GM23248 (cell line): Measurements from ENCODE around the gene NRCAM. TPM values are rescaled to one million over a fixed set of nuclear protein-coding genes. Genes with fewer than 3 reads are reported as not detected.

Source experiments
- DNase-seq: peaks from one replicate; pipeline ENCODE4 v3.0.0-alpha.2; 2015
- H2AFZ ChIP-seq: fragments of 200-600 bp; sonication (generic); 2 replicates; pipeline ENCODE4 v1.6.1; 2016; ENCODE audit warnings: antibody characterized with exemption
- H3F3A ChIP-seq: fragments of 200-600 bp; sonication (generic); 2 replicates; pipeline ENCODE4 v1.6.1; 2016; ENCODE audit warnings: mild to moderate bottlenecking, antibody characterized with exemption, mixed run types; ENCODE audit not compliant: insufficient read depth
- H3K27ac ChIP-seq: fragments of 200-600 bp; sonication (generic); 2 replicates; pipeline ENCODE4 v1.5.1; 2016; ENCODE audit warnings: mild to moderate bottlenecking
- H3K27me3 ChIP-seq: fragments of 200-600 bp; sonication (generic); replicated peaks from 2 replicates; pipeline ENCODE4 v1.6.1; 2016; ENCODE audit warnings: mild to moderate bottlenecking; ENCODE audit not compliant: insufficient read depth
- H3K36me3 ChIP-seq: fragments of 200-600 bp; sonication (generic); 2 replicates; pipeline ENCODE4 v1.6.1; 2016; ENCODE audit warnings: low read depth, mild to moderate bottlenecking
- H3K4me1 ChIP-seq: fragments of 200-600 bp; sonication (generic); 2 replicates; pipeline ENCODE4 v1.6.1; 2016; ENCODE audit warnings: mild to moderate bottlenecking; ENCODE audit not compliant: insufficient read depth
- H3K4me2 ChIP-seq: fragments of 200-600 bp; sonication (generic); one replicate; pipeline ENCODE4 v1.6.1; 2016; ENCODE audit warnings: mild to moderate bottlenecking; ENCODE audit not compliant: unreplicated experiment
- H3K4me3 ChIP-seq: fragments of 200-600 bp; sonication (generic); 2 replicates; pipeline ENCODE4 v1.5.1; 2016; ENCODE audit warnings: mild to moderate bottlenecking
- H3K79me2 ChIP-seq: fragments of 200-600 bp; sonication (generic); 2 replicates; pipeline ENCODE4 v1.6.1; 2016; ENCODE audit warnings: mild to moderate bottlenecking; ENCODE audit not compliant: insufficient read depth
- H3K9ac ChIP-seq: fragments of 200-600 bp; sonication (generic); 2 replicates; pipeline ENCODE4 v1.6.1; 2016; ENCODE audit warnings: mild to moderate bottlenecking
- H3K9me2 ChIP-seq: fragments of 200-600 bp; sonication (generic); 2 replicates; pipeline ENCODE4 v1.6.1; 2016; ENCODE audit warnings: mixed run types, mild to moderate bottlenecking, moderate library complexity; ENCODE audit not compliant: insufficient read depth
- H3K9me3 ChIP-seq: fragments of 200-600 bp; sonication (generic); one replicate; pipeline ENCODE4 v1.6.1; 2017; ENCODE audit warnings: low read depth
- H4K20me1 ChIP-seq: fragments of 200-600 bp; sonication (generic); 2 replicates; pipeline ENCODE4 v1.6.0; 2016; ENCODE audit not compliant: insufficient read depth
- EZH2 ChIP-seq: fragments of 200-600 bp; sonication (generic); IDR thresholded peaks from 2 replicates; pipeline ENCODE4 v1.6.1; 2018; ENCODE audit warnings: antibody characterized with exemption, mild to moderate bottlenecking; ENCODE audit not compliant: insufficient read depth, poor library complexity, severe bottlenecking
- EZH2phosphoT487 ChIP-seq: fragments of 200-600 bp; sonication (generic); IDR thresholded peaks from 2 replicates; pipeline ENCODE4 v1.6.1; 2018; ENCODE audit warnings: antibody characterized with exemption, moderate library complexity, mild to moderate bottlenecking, low read depth; ENCODE audit not compliant: insufficient read depth
- WGBS, 2 experiments: methylation state at CpG; one replicate each; pipeline ENCODE4 v1.1.6; 2015 to 2017; ENCODE audit warnings: low lambda C conversion rate in 2 of 2, low coverage in 1 of 2; ENCODE audit errors: missing lambda C conversion rate in 2 of 2; 5-methylcytosine and 5-hydroxymethylcytosine counted together
- in situ Hi-C: fragments of 300-500 bp; cut with MboI; formaldehyde crosslinking; loops from 2 replicates; pipeline ENCODE4 v1.15.0; 2020
- polyA plus RNA-seq: library from polyadenylated mRNA; unstranded; fragments of >200 nt; fragmentation: Nextera tagmentation; extraction: Ambion mirVana; gene quantifications from 2 replicates; pipeline ENCODE4 v1.2.1, GENCODE V29; 2016
- total RNA-seq: library from RNA; depleted of rRNA; stranded (reverse); fragments of >200 nt; shearing (Covaris generic); gene quantifications from 2 replicates; pipeline ENCODE4 v1.2.3, GENCODE V29; 2014

Gene NRCAM
- total and polyA plus RNA-seq, 2 experiments from 2014 or later = 5.1 to 7.0 TPM

GRCh38 chr7:108130261-108130660 lies 326.0 kb downstream of the NRCAM start, which contains the start of gene LAMB4:
Gene LAMB4, minus strand, starts transcription at chr7:108130361. Its CDS starts 7,197 bp downstream, at chr7:108123164.
- Histone ChIP-seq H3F3A (no peaks in the 10 kb centered on the region), H3K4me3 (no peak within 1 kb of the TSS), H3K36me3 (no peaks in the 10 kb centered on the region), H3K4me1 (no peaks in the 10 kb centered on the region), H3K27me3 (no peaks in the 10 kb centered on the region), H3K9me2 (no peaks in the 10 kb centered on the region), H3K27ac (no peak within 1 kb of the TSS), H4K20me1 (no peaks in the 10 kb centered on the region), H2AFZ (no peak within 1 kb of the TSS), H3K9ac (no peak within 1 kb of the TSS), H3K79me2 (no peaks in the 10 kb centered on the region), H3K9me3 (no peaks in the 10 kb centered on the region), H3K4me2 (no peak within 1 kb of the TSS)
- 90 to 95% methylated on average over 3 of the region's 3 CpGs for WGBS, 2 experiments
- DNase-seq = no peak
- no peak for TF ChIP-seq EZH2
- no peak for TF ChIP-seq EZH2phosphoT487
- in situ Hi-C loops = loop anchor here (25.0 kb wide), 1 partner anchor 393 kb away; the partner anchor contains the start of gene CBLL1

GRCh38 chr7:108129018-108129965 lies 326.9 kb downstream of the NRCAM start:
- no peaks in the 10 kb centered on the region for H3K9me2 ChIP-seq
- H3K4me3 ChIP-seq = no peak overlapping the region
- H3K36me3 ChIP-seq = no peaks in the 10 kb centered on the region
- H3F3A ChIP-seq = no peaks in the 10 kb centered on the region
- WGBS, 2 experiments = 85 to 86% methylated on average over 7 of the region's 7 CpGs
- H3K9ac ChIP-seq = no peak overlapping the region
- H3K79me2 ChIP-seq = no peaks in the 10 kb centered on the region
- H3K9me3 ChIP-seq = no peaks in the 10 kb centered on the region
- H3K27me3 ChIP-seq = no peaks in the 10 kb centered on the region
- no peaks in the 10 kb centered on the region for H4K20me1 ChIP-seq
- no peak overlapping the region for H2AFZ ChIP-seq
- no peak overlapping the region for H3K4me2 ChIP-seq
- in situ Hi-C loops = loop anchor here (25.0 kb wide), 1 partner anchor 392 kb away; the partner anchor contains the start of gene CBLL1
- no peak for DNase-seq
- TF ChIP-seq EZH2phosphoT487 (no peak), EZH2 (no peak)
- no peaks in the 10 kb centered on the region for H3K4me1 ChIP-seq
- no peak overlapping the region for H3K27ac ChIP-seq

- no peak for DNase-seq
- WGBS, 2 experiments = 90 to 92% methylated on average over 3 of the region's 3 CpGs
- in situ Hi-C loops = loop anchor here (25.0 kb wide), 1 partner anchor 391 kb away; the partner anchor contains the start of gene CBLL1
- Histone ChIP-seq H3K4me3 (no peak overlapping the region), H3F3A (no peaks in the 10 kb centered on the region), H3K27ac (no peak overlapping the region), H2AFZ (no peak overlapping the region), H3K9ac (no peak overlapping the region), H3K4me1 (no peaks in the 10 kb centered on the region), H3K9me3 (no peaks in the 10 kb centered on the region), H3K79me2 (no peaks in the 10 kb centered on the region), H3K36me3 (no peaks in the 10 kb centered on the region), H3K27me3 (no peaks in the 10 kb centered on the region), H4K20me1 (no peaks in the 10 kb centered on the region), H3K9me2 (no peaks in the 10 kb centered on the region), H3K4me2 (no peak overlapping the region)
- TF ChIP-seq EZH2phosphoT487 (no peak), EZH2 (no peak)
These were observed 327.7 kb downstream of the NRCAM start for GRCh38 chr7:108128514-108128913.

- TF ChIP-seq EZH2phosphoT487 (no peak), EZH2 (no peak)
- Histone ChIP-seq H3K9ac (no peak overlapping the region), H3F3A (no peaks in the 10 kb centered on the region), H3K4me2 (no peak overlapping the region), H2AFZ (no peak overlapping the region), H4K20me1 (no peaks in the 10 kb centered on the region), H3K4me1 (no peaks in the 10 kb centered on the region), H3K79me2 (no peaks in the 10 kb centered on the region), H3K27me3 (no peaks in the 10 kb centered on the region), H3K27ac (no peak overlapping the region), H3K9me3 (no peaks in the 10 kb centered on the region), H3K4me3 (no peak overlapping the region), H3K9me2 (no peaks in the 10 kb centered on the region), H3K36me3 (no peaks in the 10 kb centered on the region)
- 73% methylated on average over 5 of the region's 5 CpGs for WGBS, 2 experiments
- in situ Hi-C loops = loop anchor here (25.0 kb wide), 1 partner anchor 390 kb away; the partner anchor contains the start of gene CBLL1
- DNase-seq = no peak
These were observed 328.8 kb downstream of the NRCAM start for GRCh38 chr7:108127461-108127860.
